A673 (cell line): ENCODE results near the gene SNX11. TPM values are rescaled to one million over a fixed set of nuclear protein-coding genes. Genes with fewer than 3 reads are reported as not detected.

Experiments used
- BruUV-seq: library from RNA; stranded (reverse); fragments of 400-500 nt; replicated peaks from 2 replicates; lab custom pipeline; 2021; lab: Mats Ljungman, UMichigan
- CTCF ChIA-PET: fragments of 300-600 bp; sonication (Branson Sonifier 250); formaldehyde crosslinking; loops from one replicate; lab custom pipeline; 2022; ENCODE audit warnings: antibody characterized with exemption; lab: Charles Lee
- POLR2A ChIA-PET: fragments of 300-600 bp; sonication (Branson Sonifier 250); formaldehyde crosslinking; loops from one replicate; lab custom pipeline; 2022; ENCODE audit warnings: antibody characterized with exemption; ENCODE audit not compliant: low non-redundant PET; lab: Charles Lee
- DNase-seq: peaks from one replicate; pipeline ENCODE4 v3.0.0-alpha.2; 2015; ENCODE audit warnings: low spot score
- H3K27ac ChIP-seq: fragments of 200-600 bp; sonication (generic); 2 replicates; pipeline ENCODE4 v1.5.1; 2016; ENCODE audit warnings: mixed run types, low read depth, mild to moderate bottlenecking, mixed read lengths, antibody characterized with exemption, low read length; ENCODE audit not compliant: poor library complexity, severe bottlenecking
- H3K27me3 ChIP-seq: fragments of 200-600 bp; sonication (generic); replicated peaks from 2 replicates; pipeline ENCODE4 v1.6.1; 2017; ENCODE audit warnings: mixed run types, low read depth, mild to moderate bottlenecking, mixed read lengths, antibody characterized with exemption, low read length; ENCODE audit not compliant: insufficient read depth, poor library complexity
- H3K36me3 ChIP-seq: fragments of 200-600 bp; sonication (generic); 2 replicates; pipeline ENCODE4 v1.6.1; 2016; ENCODE audit warnings: mixed run types, mild to moderate bottlenecking, mixed read lengths, antibody characterized with exemption, low read length; ENCODE audit not compliant: insufficient read depth, poor library complexity, severe bottlenecking
- H3K4me1 ChIP-seq: fragments of 200-600 bp; sonication (generic); 2 replicates; pipeline ENCODE4 v1.6.1; 2017; ENCODE audit warnings: mixed run types, mild to moderate bottlenecking, mixed read lengths, antibody characterized with exemption, low read length; ENCODE audit not compliant: insufficient read depth, poor library complexity, severe bottlenecking
- H3K4me3 ChIP-seq: fragments of 200-600 bp; sonication (generic); 2 replicates; pipeline ENCODE4 v1.5.1; 2016; ENCODE audit warnings: low read depth, mixed run types, mild to moderate bottlenecking, mixed read lengths, low read length; ENCODE audit not compliant: poor library complexity, severe bottlenecking
- H3K9me3 ChIP-seq: fragments of 200-600 bp; sonication (generic); 2 replicates; pipeline ENCODE4 v1.6.1; 2016; ENCODE audit warnings: mixed run types, low read depth, mild to moderate bottlenecking, mixed read lengths, antibody characterized with exemption, low read length; ENCODE audit not compliant: poor library complexity, severe bottlenecking
- CTCF ChIP-seq: fragments of 300-800, 200-600 bp; sonication (generic); conservative IDR thresholded peaks from 2 replicates; pipeline ENCODE4 v1.5.1; 2017; ENCODE audit warnings: low read depth, mild to moderate bottlenecking, antibody characterized with exemption, low read length, moderate library complexity, mixed read lengths
- EZH2 ChIP-seq: fragments of 200-600 bp; sonication (generic); IDR thresholded peaks from 2 replicates; pipeline ENCODE4 v1.6.1; 2017; ENCODE audit warnings: borderline replicate concordance, low read depth, mild to moderate bottlenecking, mixed read lengths, antibody characterized with exemption, low read length; ENCODE audit not compliant: poor library complexity, severe bottlenecking
- intact Hi-C: fragments of 100-400 bp; cut with micrococcal nuclease; formaldehyde crosslinking; loops from one replicate; pipeline ENCODE4 v1.10.0; 2022; ENCODE audit not compliant: unreplicated experiment
- microRNA-seq: library from miRNA; unstranded; fragments of <30 nt; microRNA quantifications from one replicate; pipeline ENCODE4 v1.2.0, GENCODE V29; 2021
- total RNA-seq: library from RNA; stranded (reverse); gene quantifications from 2 replicates; pipeline ENCODE4 v1.2.3, GENCODE V29; 2021

The SNX11 gene
- total RNA-seq, 1 experiment from 2014 or later, result 25.1 TPM

- intact Hi-C loops, result loop anchor here (2.0 kb wide), 1 partner anchor 15 kb away; no protein-coding TSS in a partner anchor
- H3K4me1 ChIP-seq, result peaks cover 20% of the 10 kb centered on the region
- POLR2A ChIA-PET, result no interaction called here
- no peak overlapping the region for H3K4me3 ChIP-seq
- CTCF ChIA-PET, result interaction anchor here (0.5 to 1.3 kb wide), 3 partner anchors 14 to 172 kb away, joined by 3 to 9 read pairs (median 3); no protein-coding TSS in a partner anchor
- no peak for DNase-seq
- H3K9me3 ChIP-seq, result no peaks in the 10 kb centered on the region
- no peaks in the 10 kb centered on the region for H3K36me3 ChIP-seq
- no TSS peak for BruUV-seq
- TF ChIP-seq EZH2, result no peak
- TF ChIP-seq CTCF, result no peak; the same call in 1 of the 2 replicates
- H3K27ac ChIP-seq, result no peak overlapping the region
- H3K27me3 ChIP-seq, result no peaks in the 10 kb centered on the region
Measured at GRCh38 chr17:48163809-48164208, 56.2 kb downstream of the SNX11 start.

GRCh38 chr17:48169926-48170325 lies 62.4 kb downstream of the SNX11 start:
- TF ChIP-seq EZH2 (no peak), CTCF (no peak)
- Histone ChIP-seq H3K36me3 (no peaks in the 10 kb centered on the region), H3K4me3 (no peak overlapping the region), H3K27ac (no peak overlapping the region), H3K4me1 (no peaks in the 10 kb centered on the region), H3K27me3 (no peaks in the 10 kb centered on the region), H3K9me3 (no peaks in the 10 kb centered on the region)
- ChIA-PET POLR2A (no interaction called here), CTCF (no interaction called here)
- DNase-seq, result no peak
- intact Hi-C loops, result loop anchor here (5.0 kb wide), 1 partner anchor 32 kb away; no protein-coding TSS in a partner anchor
- BruUV-seq, result no TSS peak

Small RNA genes within 50 kb of the gene (microRNA-seq; reads per million reads assigned to microRNA genes)
- not detected for gene MIR1203

Other genes with a start within 250 kb of the SNX11 start
- gene SP2, start 211.5 kb upstream of the SNX11 start, total RNA-seq, result 19.5 and 29.1 TPM in 2 replicates
- gene PNPO, start 166.2 kb upstream of the SNX11 start, total RNA-seq, result 12.3 and 14.6 TPM in 2 replicates
- not detected in 2 replicates for gene PRR15L, start 149.9 kb upstream of the SNX11 start, total RNA-seq
- 172 and 204 TPM in 2 replicates for gene CDK5RAP3, start 136.7 kb upstream of the SNX11 start, total RNA-seq
- 2.3 TPM in 1 of 2 replicates, not detected in the other for gene COPZ2, start 70.0 kb upstream of the SNX11 start, total RNA-seq
- gene NFE2L1, start 59.4 kb upstream of the SNX11 start, total RNA-seq, result 149 and 168 TPM in 2 replicates
- gene CBX1, start 6.3 kb upstream of the SNX11 start, total RNA-seq, result 121 and 139 TPM in 2 replicates